ENCODE measurements around the gene LYRM2.
"Not testable (repeated sequence)": the region's sequence is repeated elsewhere in the genome, so short reads cannot be mapped to it uniquely, and the experiment has no call there.

LYRM2 gene

DNA sequence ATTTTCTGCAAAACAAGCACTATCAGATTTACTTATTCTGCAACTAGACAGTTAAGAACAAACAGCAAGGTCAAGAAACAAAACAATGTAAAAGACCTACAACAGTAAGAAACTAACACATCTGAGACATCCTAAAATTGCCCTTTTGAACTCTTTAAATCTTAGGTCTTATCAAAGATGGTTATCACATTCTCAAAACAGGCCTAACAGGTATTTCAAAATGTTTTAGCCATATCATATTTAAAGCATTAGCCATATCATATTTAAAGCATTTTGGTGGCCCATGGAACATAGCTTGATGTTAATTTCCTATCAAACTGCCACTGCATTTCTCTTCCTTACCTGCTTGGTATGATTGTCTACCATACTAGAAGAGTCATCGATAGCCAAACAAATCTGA, 11.1 kb upstream of the LYRM2 start:
- DNase-seq (ENCODE audit: low read depth in 2 of 2) = no peak

DNA sequence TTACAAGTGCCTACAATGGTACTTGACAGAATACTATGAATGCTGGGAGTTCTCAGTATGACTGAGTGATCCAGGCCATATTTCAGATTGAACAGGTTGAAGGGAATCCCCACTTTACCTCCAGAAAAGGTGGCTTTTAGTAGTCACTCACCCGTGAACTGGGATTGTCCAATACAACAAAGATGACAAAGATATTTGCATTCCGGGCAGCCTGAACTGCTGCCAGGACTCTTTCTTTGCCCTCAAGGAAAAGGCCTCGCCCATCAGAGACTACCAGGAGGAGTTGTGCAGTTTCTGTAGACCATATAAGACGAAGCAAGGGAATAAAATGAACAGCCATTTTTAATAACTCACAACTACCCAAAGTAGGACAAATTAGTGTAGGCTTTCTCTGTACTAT, 6.3 kb upstream of the LYRM2 start:
- DNase-seq (ENCODE audit: low read depth in 2 of 2) = no peak

DNA sequence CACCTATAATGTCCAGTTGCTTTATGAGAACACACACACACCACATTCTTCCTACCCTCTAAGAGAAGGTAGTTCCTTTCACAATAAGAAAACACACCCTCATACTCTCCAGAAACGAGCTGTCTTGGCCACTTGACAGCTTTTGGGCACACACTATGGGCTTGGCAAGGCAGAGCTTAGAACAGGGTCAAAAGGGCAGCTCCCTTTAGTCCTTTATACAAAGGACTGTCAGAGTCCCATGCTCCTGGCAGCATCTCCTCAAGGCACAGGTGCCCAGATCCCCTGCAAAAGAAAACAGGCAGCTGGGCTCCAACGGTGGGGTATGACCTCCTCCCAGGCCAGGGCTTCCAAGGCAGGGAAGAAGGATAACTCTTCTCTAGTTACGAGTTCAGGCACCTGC, 4.9 kb upstream of the LYRM2 start:
- DNase-seq (ENCODE audit: low read depth in 2 of 2) = no peak

DNA sequence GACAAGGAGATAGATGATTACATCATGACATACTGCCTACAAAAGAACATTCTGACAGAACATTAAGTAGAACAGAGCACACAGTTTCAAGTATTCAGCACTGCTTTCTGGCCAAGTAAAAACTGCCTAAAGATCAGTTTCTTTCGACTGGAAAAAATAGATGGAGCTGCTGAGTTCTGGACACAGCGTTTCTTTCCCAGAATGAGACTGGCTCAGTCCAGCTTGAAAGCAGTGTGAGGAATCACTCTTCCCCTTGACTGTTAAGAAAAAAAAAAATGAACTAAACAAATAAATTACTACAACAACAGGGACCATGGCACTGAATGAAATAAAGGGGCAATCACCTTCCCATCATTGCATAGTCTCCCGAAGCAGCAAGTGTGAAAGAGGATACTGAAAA, 4.4 kb upstream of the LYRM2 start:
- no peak for DNase-seq (ENCODE audit: low read depth in 2 of 2)

DNA sequence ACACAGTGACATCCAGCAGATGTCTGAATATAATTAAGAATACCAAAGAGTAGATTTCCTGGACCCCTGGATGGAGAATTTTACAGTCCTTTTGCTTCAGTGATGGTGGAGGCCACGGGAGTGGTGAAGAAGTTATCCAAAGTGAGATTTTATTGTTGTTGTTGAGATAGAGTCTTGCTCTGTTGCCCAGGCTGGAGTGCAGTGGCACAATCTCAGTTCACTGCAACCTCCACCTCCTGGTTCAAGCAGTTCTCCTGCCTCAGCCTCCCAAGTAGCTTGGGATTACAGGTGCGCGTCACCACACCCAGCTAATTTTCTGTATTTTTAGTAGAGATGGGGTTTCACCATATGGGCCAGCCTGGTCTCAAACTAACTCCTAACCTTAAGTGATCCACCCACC, 3.0 kb upstream of the LYRM2 start:
- DNase-seq (ENCODE audit: low read depth in 2 of 2) = not testable (repeated sequence)

DNA sequence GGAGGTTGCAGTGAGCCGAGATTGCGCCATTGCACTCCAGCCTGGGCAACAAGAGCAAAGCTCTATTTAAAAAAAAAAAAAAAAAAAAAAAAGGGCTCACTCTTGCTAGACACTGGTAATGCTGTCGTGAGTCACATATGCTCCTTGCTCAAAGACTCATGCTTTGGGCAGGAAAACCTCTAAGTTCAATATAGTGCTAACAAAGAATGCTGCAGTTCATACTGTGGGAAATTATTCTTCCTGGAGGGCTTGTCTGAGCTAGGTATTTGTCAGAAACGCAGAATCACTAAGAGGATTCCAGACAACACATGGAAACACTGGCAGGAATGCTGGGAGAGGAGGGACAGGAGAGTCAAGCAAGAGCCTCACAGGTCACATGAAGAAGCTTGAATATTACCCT, 2.3 kb upstream of the LYRM2 start:
- DNase-seq (ENCODE audit: low read depth in 2 of 2) = no peak

DNA sequence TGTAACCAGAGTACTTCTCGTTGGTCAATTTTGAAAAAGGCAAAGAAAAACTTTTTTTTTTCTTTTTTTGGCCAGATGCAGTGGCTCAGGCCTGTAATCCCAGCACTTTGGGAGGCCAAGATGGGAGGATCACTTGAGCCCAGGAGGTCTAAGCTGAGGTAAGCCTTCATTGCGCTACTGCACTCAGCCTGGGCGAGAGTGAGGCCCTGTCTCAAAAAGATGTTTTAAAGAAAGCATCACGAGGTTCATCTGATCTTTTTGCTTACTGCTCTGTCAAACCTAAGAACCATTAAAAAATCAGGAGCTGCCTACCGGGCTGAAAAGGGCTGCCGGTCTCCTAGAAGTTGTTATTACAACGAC, 607 bp downstream of the LYRM2 start:
- no peak for DNase-seq (ENCODE audit: low read depth in 2 of 2)

DNA sequence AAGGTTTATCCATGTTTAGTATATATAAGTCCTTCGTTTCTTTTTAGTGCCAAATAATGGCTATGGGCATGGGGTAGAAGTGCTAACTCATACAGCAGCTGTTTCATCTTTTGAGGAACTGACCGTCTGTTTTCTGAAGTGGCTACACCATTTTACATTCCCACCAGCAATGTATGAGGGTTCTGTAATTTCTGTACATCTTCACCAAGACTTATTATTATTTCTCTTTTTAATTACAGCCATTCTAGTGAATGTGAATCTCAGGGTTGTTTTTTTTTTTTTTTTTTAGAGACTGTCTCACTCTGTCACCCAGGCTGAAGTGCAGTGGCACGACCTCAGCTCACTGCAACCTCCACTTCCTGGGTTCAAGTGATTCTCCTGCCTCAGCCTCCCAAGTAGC, 2.1 kb downstream of the LYRM2 start:
- DNase-seq (ENCODE audit: low read depth in 2 of 2) = not testable (repeated sequence)

DNA sequence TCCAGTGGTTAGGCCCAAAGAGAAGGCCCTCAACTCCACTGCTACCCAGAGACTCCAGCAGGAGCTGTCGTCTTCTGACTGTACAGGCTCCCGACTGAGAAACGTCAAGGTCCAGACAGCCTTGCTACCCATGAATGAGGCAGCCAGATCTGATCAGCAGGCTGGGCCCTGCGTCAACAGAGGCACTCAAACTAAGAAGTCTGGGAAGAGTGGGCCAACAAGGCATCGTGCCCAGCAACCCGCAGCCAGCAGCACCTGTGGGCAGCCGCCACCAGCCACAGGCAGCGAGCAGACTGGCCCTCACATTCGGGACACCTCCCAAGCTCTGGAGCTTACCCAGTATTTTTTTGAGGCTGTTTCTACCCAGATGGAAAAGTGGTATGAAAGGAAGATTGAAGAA, 8.1 kb downstream of the LYRM2 start:
- no peak for DNase-seq (ENCODE audit: low read depth in 2 of 2)

DNA sequence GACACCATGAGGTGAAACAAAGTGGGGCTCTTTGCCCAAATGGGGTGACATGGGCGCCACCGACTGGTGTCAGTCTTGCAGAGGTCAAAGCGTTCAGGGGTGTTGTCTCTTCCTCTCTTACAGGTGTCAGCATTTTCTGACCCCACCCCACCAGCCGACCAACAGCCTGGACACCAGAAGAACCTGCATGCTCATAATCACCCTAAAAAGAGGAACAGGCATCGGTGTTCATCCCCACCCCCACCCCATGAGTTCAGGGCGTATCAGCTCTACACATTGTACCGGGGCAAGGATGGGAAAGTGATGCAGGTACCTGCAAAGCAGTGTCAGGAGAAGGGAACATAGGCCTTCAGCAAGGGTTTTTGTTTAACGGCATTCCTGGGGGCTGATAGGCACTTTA, 14.8 kb downstream of the LYRM2 start:
- no peak for DNase-seq (ENCODE audit: low read depth in 2 of 2)

DNA sequence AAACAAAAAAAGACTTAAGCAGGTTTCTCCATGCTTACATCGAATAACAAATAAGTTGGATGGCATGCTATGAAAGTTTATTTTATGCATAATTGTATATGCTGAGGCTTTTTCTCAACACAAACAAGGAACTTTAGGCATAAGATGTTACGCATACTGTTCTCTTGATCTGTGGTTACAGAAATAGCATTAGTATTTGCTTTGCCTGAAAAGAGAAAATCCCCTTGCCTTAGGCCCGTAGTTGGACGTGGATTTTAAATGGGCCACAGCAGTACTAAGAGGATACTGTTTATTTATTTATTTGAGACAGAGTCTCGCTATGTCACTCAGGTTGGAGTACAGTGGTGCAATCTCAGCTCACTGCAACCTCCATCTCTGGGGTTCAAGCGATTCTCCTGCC, 19.0 kb downstream of the LYRM2 start:
- no peak for DNase-seq (ENCODE audit: low read depth in 2 of 2)

DNA sequence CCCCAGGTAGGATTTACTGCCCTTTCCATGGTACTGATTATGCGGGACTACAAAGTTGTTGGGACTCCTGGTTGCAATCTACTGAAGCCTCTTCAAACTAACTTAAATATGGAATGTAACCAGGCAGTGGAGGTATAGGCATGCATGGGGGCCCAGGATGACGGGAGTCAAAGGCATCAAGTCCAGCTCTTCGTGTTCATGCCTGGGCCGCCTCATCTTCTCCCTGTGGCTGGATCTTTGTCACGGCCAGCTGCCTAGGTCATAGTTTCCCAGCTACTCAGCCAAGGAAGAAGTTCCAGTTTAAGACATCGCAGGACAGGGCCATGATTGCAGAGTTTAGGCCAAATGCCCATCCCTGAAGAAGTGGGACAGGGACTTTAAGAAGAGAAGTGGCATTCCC, 20.5 kb downstream of the LYRM2 start:
- no peak for DNase-seq (ENCODE audit: low read depth in 2 of 2)

DNA sequence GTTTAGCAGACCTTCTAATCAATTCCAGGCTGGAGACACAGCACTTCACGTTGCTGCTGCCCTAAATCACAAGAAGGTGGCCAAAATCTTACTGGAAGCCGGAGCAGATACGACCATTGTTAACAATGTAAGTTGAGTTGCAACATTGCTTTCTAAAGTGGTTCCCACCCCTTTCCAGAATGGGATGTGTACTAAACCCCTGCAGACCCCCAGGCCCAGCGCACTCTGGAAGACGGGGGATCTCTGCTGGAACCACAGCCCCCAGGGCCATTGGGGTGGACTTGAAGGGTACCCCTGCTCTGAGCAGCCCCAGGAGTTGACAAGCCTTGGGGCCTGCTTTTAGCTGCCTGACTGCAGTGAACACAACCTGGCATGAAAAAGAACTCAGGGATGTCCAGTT, 22.0 kb downstream of the LYRM2 start:
- no peak for DNase-seq (ENCODE audit: low read depth in 2 of 2)

DNA sequence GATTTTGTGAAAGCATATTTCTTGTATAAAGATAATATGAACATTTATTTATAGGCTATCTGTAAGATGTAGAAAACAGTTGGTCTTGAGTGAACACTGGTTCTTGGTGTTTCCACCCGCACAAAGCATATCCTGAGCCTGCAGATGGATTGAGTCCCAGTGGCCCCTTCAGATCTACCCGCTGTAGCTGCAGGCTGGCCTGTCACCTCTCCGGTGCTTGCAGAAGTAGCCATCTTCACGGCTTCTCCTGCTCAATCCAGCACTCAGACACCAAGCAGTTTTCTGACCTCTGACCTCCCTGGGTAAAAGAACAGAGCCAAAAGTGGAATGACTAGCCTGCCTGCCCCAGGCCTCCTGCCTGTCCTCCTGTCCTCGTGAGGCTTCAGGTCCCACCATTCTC, 22.7 kb downstream of the LYRM2 start:
- DNase-seq (ENCODE audit: low read depth in 2 of 2) = no peak

DNA sequence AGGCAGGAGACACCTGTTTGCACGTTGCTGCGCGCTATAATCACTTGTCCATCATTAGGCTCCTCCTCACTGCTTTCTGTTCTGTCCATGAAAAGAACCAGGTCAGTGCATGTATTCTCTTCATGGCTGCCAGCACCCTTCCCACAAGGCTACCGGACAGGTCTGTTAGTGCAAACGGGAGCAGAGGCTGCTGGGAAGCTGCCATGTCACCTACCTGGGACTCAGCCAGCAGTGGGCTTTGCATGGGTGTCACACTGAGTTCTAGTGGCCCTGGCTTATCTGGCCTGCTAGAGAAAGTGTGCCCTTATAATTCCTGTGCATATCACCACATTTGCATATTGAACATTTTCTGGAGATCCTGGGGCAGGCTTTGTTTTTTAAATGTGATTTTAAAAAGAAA, 24.8 kb downstream of the LYRM2 start:
- no peak for DNase-seq (ENCODE audit: low read depth in 2 of 2)

DNA sequence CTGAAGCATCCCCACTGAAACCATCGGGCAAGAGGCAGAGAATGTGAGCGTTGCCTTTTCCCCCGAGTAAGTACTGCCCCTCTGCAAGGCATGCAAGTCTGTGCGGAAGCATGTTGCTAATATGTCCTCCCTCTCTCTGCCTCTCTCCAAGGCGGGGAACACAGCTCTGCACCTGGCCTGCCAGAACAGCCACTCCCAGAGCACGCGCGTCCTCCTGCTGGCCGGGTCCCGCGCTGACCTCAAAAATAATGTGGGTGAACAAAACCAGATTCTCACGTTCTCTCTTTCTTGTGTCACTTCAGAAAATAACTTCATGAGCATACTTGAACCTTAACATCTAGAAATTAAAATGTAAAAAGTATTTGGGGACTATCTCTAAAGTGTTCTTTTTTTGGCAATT, 26.4 kb downstream of the LYRM2 start:
- DNase-seq (ENCODE audit: low read depth in 2 of 2) = no peak

DNA sequence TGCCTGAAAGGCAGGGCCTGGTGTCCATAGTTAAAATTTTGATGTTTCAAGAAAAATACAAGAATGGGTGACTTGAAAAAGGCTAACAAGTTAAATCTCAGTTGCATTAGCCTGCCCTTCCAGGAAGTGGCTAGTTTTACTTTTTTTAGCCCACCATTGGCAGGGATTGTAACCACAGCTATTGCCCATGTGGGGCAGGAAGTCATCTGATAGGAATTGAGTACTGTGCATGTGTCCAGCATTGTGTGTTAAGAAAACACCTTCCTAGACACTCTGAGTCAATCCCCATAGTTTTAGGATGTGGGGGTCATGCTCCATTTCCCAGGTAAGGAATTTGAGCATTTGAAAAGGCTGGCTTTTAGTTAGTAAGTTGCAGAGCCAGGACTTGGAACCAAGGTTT, 26.9 kb downstream of the LYRM2 start:
- DNase-seq (ENCODE audit: low read depth in 2 of 2) = no peak

DNA sequence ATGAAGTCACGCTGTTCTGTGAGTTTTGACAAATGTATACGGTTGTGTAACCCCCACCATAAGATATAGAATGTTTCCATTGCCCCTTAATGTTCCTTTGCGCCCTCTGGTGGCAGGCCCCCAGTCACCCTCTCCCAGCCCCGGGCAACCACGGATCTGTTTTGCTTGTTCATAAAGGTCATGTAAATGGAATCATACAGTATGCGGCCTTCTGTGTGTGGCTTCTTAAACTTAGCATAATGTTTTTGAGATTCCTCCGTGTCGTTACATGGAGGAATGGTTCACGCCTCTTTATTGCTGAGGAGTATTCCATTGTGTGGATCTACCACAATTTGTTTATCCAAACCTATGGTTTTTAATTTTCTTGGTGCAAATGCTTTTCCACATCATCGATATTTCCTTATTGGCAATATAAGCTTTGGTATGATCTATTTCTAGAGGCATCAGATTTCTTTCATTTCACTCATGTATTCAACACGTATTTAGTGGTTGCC, 28.4 kb downstream of the LYRM2 start:
- DNase-seq (ENCODE audit: low read depth in 2 of 2) = peak; percentile 60 to 68

DNA sequence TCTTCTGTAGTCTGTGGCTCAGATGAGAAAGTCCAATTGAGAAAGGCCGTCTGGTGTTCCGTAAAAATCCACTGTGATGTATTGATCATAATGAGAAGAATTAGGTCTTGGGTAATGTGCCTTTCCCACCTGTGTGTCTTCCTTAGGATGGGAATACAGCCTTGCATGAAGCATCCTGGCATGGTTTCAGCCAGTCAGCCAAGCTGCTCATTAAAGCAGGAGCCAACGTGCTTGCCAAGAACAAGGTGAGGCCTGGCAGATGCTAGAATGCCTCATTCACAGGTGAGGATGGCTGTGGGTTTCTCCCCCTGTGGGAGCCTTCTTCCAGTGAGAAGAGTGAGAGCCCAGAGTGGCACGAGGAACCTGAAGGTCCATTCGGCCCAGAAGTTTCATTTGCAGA, 32.7 kb downstream of the LYRM2 start:
- no peak for DNase-seq (ENCODE audit: low read depth in 2 of 2)

DNA sequence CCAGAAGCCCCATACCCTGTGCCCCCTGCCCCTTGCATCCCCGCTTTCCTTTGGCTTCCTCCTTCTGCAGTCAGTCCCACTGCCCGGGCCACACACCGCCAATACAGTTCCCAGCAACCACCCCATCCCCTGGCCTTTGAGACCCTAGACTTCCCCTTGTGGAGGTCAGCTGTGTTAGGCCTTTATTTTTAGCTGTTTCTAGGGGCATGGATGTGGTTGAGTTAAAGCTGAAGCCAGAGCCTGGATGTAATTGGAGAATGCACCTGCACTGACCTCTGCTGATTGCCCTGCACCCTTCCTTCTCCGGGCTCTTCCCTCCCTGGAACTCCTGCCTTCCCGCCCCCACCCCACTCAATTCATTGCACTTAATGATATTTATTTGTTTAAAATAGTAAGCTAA, 33.9 kb downstream of the LYRM2 start:
- DNase-seq (ENCODE audit: low read depth in 2 of 2) = no peak

DNA sequence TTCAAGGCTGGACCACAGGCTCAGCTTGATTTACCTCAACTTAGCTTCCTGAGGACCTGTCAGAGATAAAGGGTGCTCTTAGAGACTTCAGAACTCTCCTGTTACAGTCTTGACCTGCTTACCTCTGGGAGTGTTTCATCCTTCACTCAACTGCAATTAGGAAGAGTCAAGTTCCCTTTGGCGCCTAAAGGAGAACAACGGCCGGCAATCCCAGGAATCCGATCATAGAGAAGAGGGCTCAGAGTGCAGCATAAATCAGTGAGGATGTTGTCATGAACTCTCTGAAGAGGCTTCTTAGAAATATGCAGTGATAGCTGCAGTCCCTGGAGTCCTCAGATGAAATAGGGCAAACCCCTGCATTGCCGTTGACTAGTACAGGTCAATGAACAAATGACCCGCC, 36.4 kb downstream of the LYRM2 start:
- DNase-seq (ENCODE audit: low read depth in 2 of 2) = no peak

DNA sequence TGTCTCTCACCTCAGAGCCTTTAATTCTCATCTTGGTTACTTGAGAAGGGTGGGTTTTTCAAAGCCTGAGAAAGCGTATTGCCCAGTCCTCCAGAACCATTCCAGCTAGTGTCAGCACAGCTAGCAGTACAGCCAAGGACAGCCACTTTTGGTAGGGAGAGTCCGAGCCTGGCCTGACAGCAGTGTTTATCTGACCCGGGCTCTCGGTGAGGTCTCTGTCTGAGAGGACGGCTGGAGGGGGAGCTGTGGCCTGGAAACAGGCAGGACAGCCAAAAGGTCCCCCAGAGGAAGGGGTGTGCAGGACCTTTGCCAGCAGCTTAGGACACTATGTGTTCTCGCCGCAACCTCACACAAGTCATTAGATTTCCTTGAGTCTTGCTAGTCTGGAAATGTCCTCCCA, 38.8 kb downstream of the LYRM2 start:
- no peak for DNase-seq (ENCODE audit: low read depth in 2 of 2)

DNA sequence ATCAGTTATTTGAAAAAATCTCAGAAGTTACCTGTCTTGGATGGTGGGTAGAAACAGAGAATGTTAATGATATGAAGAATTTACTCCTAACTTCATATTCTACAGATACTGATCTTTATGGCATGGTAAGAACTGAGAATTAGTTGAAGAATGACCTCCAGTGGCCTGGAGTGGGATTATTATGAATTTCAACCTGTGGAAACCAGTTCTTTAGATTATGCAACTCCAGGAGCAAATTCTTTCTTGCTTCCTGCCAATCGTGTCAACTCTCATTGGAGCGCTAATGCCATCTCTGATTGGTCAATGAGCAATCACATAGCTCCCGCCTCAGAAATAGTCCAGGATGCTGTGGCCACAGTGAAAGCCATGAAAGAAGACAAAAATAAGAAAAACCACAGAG, 40.6 kb downstream of the LYRM2 start:
- DNase-seq (ENCODE audit: low read depth in 2 of 2) = no peak

DNA sequence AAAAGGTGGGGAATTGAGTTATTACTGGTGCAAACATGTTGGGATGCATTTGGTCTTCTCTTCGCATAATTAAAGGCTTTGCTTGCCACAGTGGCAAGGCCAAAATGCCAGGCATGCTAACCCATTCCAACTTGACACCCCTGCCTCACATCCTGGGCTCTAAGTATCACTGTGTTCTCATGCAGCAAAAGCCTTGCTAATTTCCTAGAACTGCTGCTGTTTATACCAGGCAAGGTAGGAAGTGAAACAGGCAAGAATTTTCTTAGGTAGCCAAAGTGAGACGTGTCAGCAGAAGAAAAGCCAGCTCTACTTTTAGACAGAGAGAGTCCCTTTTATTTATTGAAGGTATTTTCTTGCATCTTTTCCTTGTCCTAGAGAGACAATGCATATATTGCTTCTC, 41.2 kb downstream of the LYRM2 start:
- DNase-seq (ENCODE audit: low read depth in 2 of 2) = no peak

DNA sequence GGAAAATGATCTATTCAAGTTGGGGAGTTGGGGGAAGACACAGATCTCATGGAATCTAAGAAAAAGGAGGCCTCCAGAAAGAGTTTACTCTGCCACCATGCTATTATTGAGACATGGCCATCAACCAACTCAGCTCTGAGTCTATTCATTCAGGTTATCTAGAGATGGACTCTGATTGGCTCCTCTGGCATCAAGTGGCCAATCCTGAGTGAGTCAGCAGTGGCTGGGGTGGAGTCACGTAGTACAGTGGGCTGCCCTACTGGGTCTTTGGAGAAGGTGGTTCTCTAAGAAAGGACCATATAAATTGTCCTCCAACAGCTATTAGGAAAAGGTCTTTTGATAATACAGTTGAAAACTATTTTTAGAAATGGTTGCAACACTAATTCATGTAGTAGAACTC, 42.1 kb downstream of the LYRM2 start:
- DNase-seq (ENCODE audit: low read depth in 2 of 2) = no peak
